Astrocyte (in vitro differentiated cells and primary cell): ENCODE measurements around the gene PIGT. TPM values are rescaled to one million over a fixed set of nuclear protein-coding genes. Genes with fewer than 3 reads are reported as not detected.

ENCODE experiments used
- DNase-seq: peaks from one replicate; pipeline ENCODE4 v3.0.0-alpha.2; 2010; ENCODE audit warnings: low read depth
- FAIRE-seq: peaks from 2 replicates; lab custom pipeline; 2011; peaks lifted over from hg19 to GRCh38; lab: Jason Lieb, UNC
- H2AFZ ChIP-seq: 2 replicates; pipeline ENCODE4 v1.6.0; 2012; ENCODE audit warnings: low read depth, low read length, inconsistent platforms
- H3K27ac ChIP-seq: 2 replicates; pipeline ENCODE4 v1.5.1; 2011; ENCODE audit warnings: low read depth, low read length, inconsistent platforms
- H3K27me3 ChIP-seq: 2 replicates; pipeline ENCODE4 v1.6.0; 2011; ENCODE audit warnings: low read length, inconsistent platforms; ENCODE audit not compliant: insufficient read depth
- H3K36me3 ChIP-seq: 2 replicates; pipeline ENCODE4 v1.5.1; 2011; ENCODE audit warnings: low read length, inconsistent platforms; ENCODE audit not compliant: insufficient read depth
- H3K4me1 ChIP-seq: 2 replicates; pipeline ENCODE4 v1.5.1; 2011; ENCODE audit warnings: low read length, inconsistent platforms; ENCODE audit not compliant: insufficient read depth
- H3K4me2 ChIP-seq: 2 replicates; pipeline ENCODE4 v1.6.0; 2012; ENCODE audit warnings: low read length, inconsistent platforms
- H3K4me3 ChIP-seq: 2 replicates; pipeline ENCODE4 v1.5.1; 2011; ENCODE audit warnings: low read depth, mild to moderate bottlenecking, low read length, inconsistent platforms; ENCODE audit not compliant: insufficient read depth
- H3K79me2 ChIP-seq: 2 replicates; pipeline ENCODE4 v1.6.0; 2012; ENCODE audit warnings: mild to moderate bottlenecking, low read length, inconsistent platforms; ENCODE audit not compliant: insufficient read depth
- H3K9ac ChIP-seq: 2 replicates; pipeline ENCODE4 v1.6.0; 2012; ENCODE audit warnings: mild to moderate bottlenecking, low read length, inconsistent platforms
- H3K9me3 ChIP-seq: 2 replicates; pipeline ENCODE4 v1.5.1; 2012; ENCODE audit warnings: low read depth, mild to moderate bottlenecking, low read length, inconsistent platforms; ENCODE audit not compliant: insufficient read depth
- H4K20me1 ChIP-seq: 2 replicates; pipeline ENCODE4 v1.6.0; 2012; ENCODE audit warnings: low read length, inconsistent platforms; ENCODE audit not compliant: insufficient read depth
- H3K27ac Mint-ChIP-seq: one replicate; pipeline ENCODE4 v1.8.0; 2021; ENCODE audit warnings: mild to moderate bottlenecking, mixed read lengths; ENCODE audit not compliant: unreplicated experiment
- H3K27me3 Mint-ChIP-seq: one replicate; pipeline ENCODE4 v1.8.0; 2021; ENCODE audit warnings: low read depth, mixed read lengths; ENCODE audit not compliant: unreplicated experiment
- H3K36me3 Mint-ChIP-seq: one replicate; pipeline ENCODE4 v1.8.0; 2021; ENCODE audit warnings: low read depth, mixed read lengths; ENCODE audit not compliant: unreplicated experiment
- H3K4me1 Mint-ChIP-seq: one replicate; pipeline ENCODE4 v1.8.0; 2021; ENCODE audit warnings: low read depth, mixed read lengths; ENCODE audit not compliant: unreplicated experiment
- H3K4me3 Mint-ChIP-seq: one replicate; pipeline ENCODE4 v1.8.0; 2021; ENCODE audit warnings: mild to moderate bottlenecking, moderate library complexity, mixed read lengths; ENCODE audit not compliant: unreplicated experiment
- H3K9me3 Mint-ChIP-seq: one replicate; pipeline ENCODE4 v1.8.0; 2021; ENCODE audit warnings: mild to moderate bottlenecking, mixed read lengths; ENCODE audit not compliant: unreplicated experiment
- EZH2 ChIP-seq: IDR thresholded peaks from 2 replicates; pipeline ENCODE4 v1.6.1; 2012; ENCODE audit warnings: mild to moderate bottlenecking, low read length, inconsistent platforms; ENCODE audit not compliant: insufficient read depth
- total RNA-seq: library from RNA; stranded (reverse); gene quantifications from 2 replicates; pipeline ENCODE4 v1.2.1, GENCODE V29; 2021
- TF ChIP-seq, protein P1 (sequence below): IDR thresholded peaks from 2 replicates; pipeline ENCODE4 v1.5.1; 2011; ENCODE audit warnings: low read depth, mild to moderate bottlenecking, inconsistent platforms, low read length, moderate library complexity; ENCODE audit not compliant: insufficient read depth

Gene PIGT
- total RNA-seq, 1 donor from 2014 or later: 83.7 TPM

DNA sequence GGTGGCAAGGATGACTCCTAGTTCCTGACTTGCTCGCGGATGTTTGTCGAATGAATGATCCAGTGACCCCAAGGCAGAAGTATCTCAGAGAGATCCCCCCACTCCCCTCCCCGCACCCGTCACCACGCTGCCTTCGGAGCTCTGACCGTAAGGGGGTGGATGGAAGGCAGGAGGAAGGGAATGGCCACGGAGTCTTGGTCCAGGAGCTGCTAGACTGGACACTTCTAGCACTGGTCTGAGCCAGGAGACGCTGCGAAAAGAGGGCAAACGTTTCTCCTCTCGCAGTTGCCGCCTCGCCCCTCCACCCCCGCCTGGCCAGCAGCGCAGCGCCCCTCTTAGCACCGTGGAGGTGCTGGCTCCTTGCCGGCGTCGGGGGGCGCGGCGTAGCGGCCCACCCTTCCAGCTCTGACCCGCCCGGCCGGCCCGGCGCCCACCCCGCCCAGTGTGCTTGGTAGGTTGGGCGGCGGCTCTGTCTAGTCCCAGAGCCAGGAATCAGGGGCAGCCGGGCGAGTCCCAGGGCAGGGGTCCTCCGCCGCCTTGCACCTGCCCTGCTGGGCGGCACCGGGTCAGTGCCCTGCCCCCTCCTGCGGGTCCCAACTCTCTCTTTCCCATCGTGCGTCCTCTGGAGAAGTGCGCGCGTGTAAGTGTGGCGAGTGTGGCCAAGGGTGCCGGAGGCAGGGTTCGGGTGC, 10.2 kb upstream of the PIGT start:
- H3K27me3 Mint-ChIP-seq: peaks cover 8% of the 10 kb centered on the region
- H3K9me3 Mint-ChIP-seq: peaks cover 4% of the 10 kb centered on the region
- Histone ChIP-seq H3K4me2 (peak overlapping the region; percentile 92), H3K27me3 (peaks cover 3% of the 10 kb centered on the region), H4K20me1 (peaks cover 6% of the 10 kb centered on the region), H3K27ac (no peak overlapping the region), H3K9ac (peak overlapping the region; percentile 81), H3K9me3 (peaks cover 2% of the 10 kb centered on the region), H3K36me3 (no peaks in the 10 kb centered on the region), H3K4me1 (peaks cover 16% of the 10 kb centered on the region), H3K79me2 (no peaks in the 10 kb centered on the region), H2AFZ (peak overlapping the region; percentile 78), H3K4me3 (peak overlapping the region; percentile 63)
- H3K36me3 Mint-ChIP-seq: peaks cover 9% of the 10 kb centered on the region
- DNase-seq (peak; percentile 3), FAIRE-seq (no peak)
- no peaks in the 10 kb centered on the region for H3K4me1 Mint-ChIP-seq
- H3K27ac Mint-ChIP-seq: no peak overlapping the region
- TF ChIP-seq, protein P1, sequence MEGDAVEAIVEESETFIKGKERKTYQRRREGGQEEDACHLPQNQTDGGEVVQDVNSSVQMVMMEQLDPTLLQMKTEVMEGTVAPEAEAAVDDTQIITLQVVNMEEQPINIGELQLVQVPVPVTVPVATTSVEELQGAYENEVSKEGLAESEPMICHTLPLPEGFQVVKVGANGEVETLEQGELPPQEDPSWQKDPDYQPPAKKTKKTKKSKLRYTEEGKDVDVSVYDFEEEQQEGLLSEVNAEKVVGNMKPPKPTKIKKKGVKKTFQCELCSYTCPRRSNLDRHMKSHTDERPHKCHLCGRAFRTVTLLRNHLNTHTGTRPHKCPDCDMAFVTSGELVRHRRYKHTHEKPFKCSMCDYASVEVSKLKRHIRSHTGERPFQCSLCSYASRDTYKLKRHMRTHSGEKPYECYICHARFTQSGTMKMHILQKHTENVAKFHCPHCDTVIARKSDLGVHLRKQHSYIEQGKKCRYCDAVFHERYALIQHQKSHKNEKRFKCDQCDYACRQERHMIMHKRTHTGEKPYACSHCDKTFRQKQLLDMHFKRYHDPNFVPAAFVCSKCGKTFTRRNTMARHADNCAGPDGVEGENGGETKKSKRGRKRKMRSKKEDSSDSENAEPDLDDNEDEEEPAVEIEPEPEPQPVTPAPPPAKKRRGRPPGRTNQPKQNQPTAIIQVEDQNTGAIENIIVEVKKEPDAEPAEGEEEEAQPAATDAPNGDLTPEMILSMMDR: no peak
- TF ChIP-seq EZH2: no peak
- peak overlapping the region; percentile 75 for H3K4me3 Mint-ChIP-seq

DNA sequence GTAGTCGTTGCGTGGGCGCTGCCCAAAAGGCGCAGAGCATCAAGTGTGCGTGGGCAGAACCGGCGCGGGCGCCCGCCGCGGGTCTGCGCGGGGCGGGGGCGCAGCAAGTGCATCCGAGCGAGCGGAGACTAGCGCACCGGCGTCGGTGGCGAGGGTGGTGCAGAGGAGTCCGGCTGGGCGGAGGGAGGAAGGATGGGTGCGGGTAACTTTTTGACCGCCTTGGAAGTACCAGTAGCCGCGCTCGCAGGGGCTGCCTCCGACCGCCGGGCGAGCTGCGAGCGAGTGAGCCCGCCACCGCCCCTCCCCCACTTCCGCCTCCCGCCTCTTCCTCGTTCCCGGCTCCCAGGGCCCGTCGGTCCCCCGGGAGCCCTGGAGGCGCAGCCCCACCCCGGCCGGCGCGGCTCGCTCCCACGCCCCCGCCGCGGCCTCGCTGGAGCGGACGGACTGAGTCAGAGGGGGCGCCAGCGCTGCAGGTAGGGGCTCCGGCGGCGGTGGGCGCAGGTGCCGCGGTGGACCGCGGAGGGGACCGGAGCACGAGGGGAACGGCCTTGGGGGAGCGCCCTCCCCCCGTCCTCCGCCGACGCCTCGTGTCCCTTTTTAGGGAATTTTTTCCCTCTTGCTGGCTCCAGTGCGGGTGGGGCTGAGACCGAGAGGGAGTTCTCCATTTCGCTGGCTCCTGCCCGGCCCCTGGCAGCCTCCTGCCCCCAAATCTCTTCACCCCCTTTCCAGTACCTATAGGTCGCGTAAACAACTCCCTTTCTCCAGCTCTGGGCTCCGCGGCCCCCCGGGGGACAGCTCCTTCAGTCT, 9.5 kb upstream of the PIGT start:
- no peaks in the 10 kb centered on the region for H3K4me1 Mint-ChIP-seq
- H3K4me2 ChIP-seq: peak overlapping the region; percentile 92
- no peaks in the 10 kb centered on the region for H3K9me3 ChIP-seq
- H3K4me1 ChIP-seq: peaks cover 16% of the 10 kb centered on the region
- FAIRE-seq: no peak
- peak overlapping the region; percentile 85 for H3K4me3 Mint-ChIP-seq
- H2AFZ ChIP-seq: peak overlapping the region; percentile 78
- peaks cover 9% of the 10 kb centered on the region for H3K36me3 Mint-ChIP-seq
- peaks cover 8% of the 10 kb centered on the region for H3K27me3 Mint-ChIP-seq
- H3K9me3 Mint-ChIP-seq: peaks cover 1% of the 10 kb centered on the region
- H3K27ac Mint-ChIP-seq: no peak overlapping the region
- peaks cover 3% of the 10 kb centered on the region for H3K27me3 ChIP-seq
- H3K4me3 ChIP-seq: peak overlapping the region; percentile 63
- peaks cover 6% of the 10 kb centered on the region for H4K20me1 ChIP-seq
- TF ChIP-seq, protein P1: no peak
- TF ChIP-seq EZH2: peak; percentile 37
- H3K79me2 ChIP-seq: no peaks in the 10 kb centered on the region
- H3K36me3 ChIP-seq: no peaks in the 10 kb centered on the region
- no peak overlapping the region for H3K27ac ChIP-seq
- DNase-seq: peak; percentile 2
- H3K9ac ChIP-seq: peak overlapping the region; percentile 81
